Activated CD8-positive, alpha-beta memory T cell treated with anti-CD3 and anti-CD28 coated beads for 36 hours (primary cell): ENCODE data around the gene UGT1A9. TPM values are rescaled to one million over a fixed set of nuclear protein-coding genes. Genes with fewer than 3 reads are reported as not detected.
"Not testable (repeated sequence)": the region's sequence is repeated elsewhere in the genome, so short reads cannot be mapped to it uniquely, and the experiment has no call there.

ENCODE experiments used
- CTCF ChIA-PET: fragments of 350-600 bp; sonication (Branson Sonifier 250); formaldehyde crosslinking; loops from one replicate; lab custom pipeline; 2021; ENCODE audit warnings: antibody characterized with exemption; lab: Charles Lee
- POLR2A ChIA-PET: fragments of 350-600 bp; sonication (Branson Sonifier 250); formaldehyde crosslinking; loops from one replicate; lab custom pipeline; 2021; ENCODE audit warnings: antibody characterized with exemption; lab: Charles Lee
- total RNA-seq, 2 experiments: library from RNA; stranded (reverse); gene quantifications; one replicate each; pipeline ENCODE4 v1.2.3, GENCODE V29; 2021

UGT1A9 gene
- total RNA-seq, 2 experiments from 2014 or later: not detected

GRCh38 chr2:233751212-233752009 lies 79.7 kb downstream of the UGT1A9 start:
- POLR2A ChIA-PET, CTCF ChIA-PET: not testable (repeated sequence)

- POLR2A ChIA-PET: no interaction called here
- CTCF ChIA-PET: no interaction called here
These were observed 83.3 kb downstream of the UGT1A9 start for GRCh38 chr2:233754872-233755611.

- ChIA-PET CTCF (no interaction called here), POLR2A (no interaction called here)
These were observed 84.9 kb downstream of the UGT1A9 start for GRCh38 chr2:233756429-233757081.

- ChIA-PET CTCF (no interaction called here), POLR2A (no interaction called here)
These were observed 86.4 kb downstream of the UGT1A9 start for GRCh38 chr2:233758141-233758540.

GRCh38 chr2:233758849-233759248 lies 87.2 kb downstream of the UGT1A9 start:
- ChIA-PET POLR2A (no interaction called here), CTCF (no interaction called here)

GRCh38 chr2:233760043-233760442 lies 88.3 kb downstream of the UGT1A9 start, which contains the start of gene UGT1A1:
Gene UGT1A1 (plus strand): TSS chr2:233760270. CDS start chr2:233760288, 18 bp downstream.
- ChIA-PET CTCF (no interaction called here), POLR2A (no interaction called here)

GRCh38 chr2:233761040-233761769 lies 89.5 kb downstream of the UGT1A9 start:
- ChIA-PET CTCF (no interaction called here), POLR2A (no interaction called here)

- CTCF ChIA-PET: no interaction called here
- POLR2A ChIA-PET: no interaction called here
These were observed 92.6 kb downstream of the UGT1A9 start for GRCh38 chr2:233764264-233764663.

GRCh38 chr2:233764761-233765160 lies 93.1 kb downstream of the UGT1A9 start:
- POLR2A ChIA-PET: no interaction called here

GRCh38 chr2:233766416-233766815 lies 94.7 kb downstream of the UGT1A9 start:
- ChIA-PET CTCF (no interaction called here), POLR2A (no interaction called here)

More at GRCh38 chr2:233764761-233765160, 93.1 kb downstream of the UGT1A9 start:
- CTCF ChIA-PET: no interaction called here

- ChIA-PET CTCF (no interaction called here), POLR2A (no interaction called here)
These were observed 96.4 kb downstream of the UGT1A9 start for GRCh38 chr2:233768076-233768475.

GRCh38 chr2:233769260-233769659 lies 97.6 kb downstream of the UGT1A9 start:
- ChIA-PET CTCF (no interaction called here), POLR2A (no interaction called here)

GRCh38 chr2:233772153-233772552 lies 100.5 kb downstream of the UGT1A9 start:
- CTCF ChIA-PET: no interaction called here
- POLR2A ChIA-PET: no interaction called here

- CTCF ChIA-PET: no interaction called here
- POLR2A ChIA-PET: no interaction called here
These were observed 100.9 kb downstream of the UGT1A9 start for GRCh38 chr2:233772583-233772982.

- CTCF ChIA-PET: no interaction called here
- POLR2A ChIA-PET: no interaction called here
These were observed 102.2 kb downstream of the UGT1A9 start for GRCh38 chr2:233773854-233774253.

- ChIA-PET POLR2A (interaction anchor here (0.7 kb wide), 1 partner anchor 30 kb away, joined by 5 read pairs; no protein-coding TSS in a partner anchor), CTCF (no interaction called here)
These were observed 103.7 kb downstream of the UGT1A9 start for GRCh38 chr2:233775414-233775813.

- ChIA-PET CTCF (no interaction called here), POLR2A (no interaction called here)
These were observed 106.3 kb downstream of the UGT1A9 start, which contains the start of gene MROH2A for GRCh38 chr2:233778030-233778429. Gene MROH2A (plus strand): TSS chr2:233778330. CDS start chr2:233779359, 1,029 bp downstream.

- POLR2A ChIA-PET: no interaction called here
- CTCF ChIA-PET: no interaction called here
These were observed 108.0 kb downstream of the UGT1A9 start for GRCh38 chr2:233779722-233780121.

- POLR2A ChIA-PET: no interaction called here
- CTCF ChIA-PET: no interaction called here
These were observed 109.1 kb downstream of the UGT1A9 start for GRCh38 chr2:233780771-233781170.
